Kasumi-1 (cell line): ENCODE results near the gene PTPRK.

ENCODE experiments used
- DNase-seq, 2 experiments: peaks; one replicate each; lab custom pipeline; 2025; lab: John Stamatoyannopoulos, UW

PTPRK gene

DNA sequence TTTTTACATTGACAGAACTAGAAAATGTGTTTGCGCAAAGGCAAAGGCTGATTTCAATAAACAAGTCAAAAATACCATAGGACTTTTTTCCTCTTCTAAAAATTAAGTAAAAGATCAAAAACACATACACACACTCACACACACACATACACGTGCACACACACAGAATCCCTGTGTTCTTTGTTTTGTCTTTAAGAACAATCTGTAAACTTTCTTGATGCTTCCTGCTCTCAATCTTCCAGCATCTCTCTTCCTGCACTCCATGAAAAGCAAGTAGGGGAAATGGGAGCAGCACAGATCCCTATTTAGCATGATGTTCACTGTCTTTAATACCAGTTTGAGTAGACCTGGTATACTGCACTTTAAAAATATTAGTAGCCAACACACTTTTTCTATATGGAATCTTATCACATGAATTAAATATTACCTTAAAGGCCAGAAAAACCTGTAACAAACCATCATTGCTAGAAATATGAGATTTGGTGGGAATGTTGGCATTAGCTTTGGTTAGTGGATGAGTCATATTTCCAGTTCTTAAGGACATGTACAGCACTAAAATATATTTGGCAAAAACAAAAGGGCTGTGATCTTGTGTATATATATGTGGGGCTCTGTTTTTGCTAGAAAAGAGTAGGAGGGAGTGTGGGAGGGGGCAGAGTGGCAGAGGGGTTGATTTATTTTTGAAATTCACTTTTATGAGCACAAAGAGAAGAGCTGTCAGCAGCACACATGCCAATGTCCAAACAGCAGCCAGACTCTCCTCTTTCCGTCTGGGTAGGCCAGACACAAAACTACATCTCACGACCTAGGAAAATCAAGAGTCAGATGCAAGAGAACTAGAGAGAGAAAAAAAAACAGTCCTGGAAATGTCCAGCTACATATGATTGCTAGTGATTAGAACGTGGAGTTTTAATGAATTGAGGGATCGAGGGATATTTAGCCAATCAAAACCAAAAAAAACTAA is 4.6 kb downstream of the PTPRK start:
- no peak for DNase-seq

- DNase-seq, result no peak
Observed at GRCh38 chr6:128513878-128514277, 6.5 kb downstream of the PTPRK start.

DNA sequence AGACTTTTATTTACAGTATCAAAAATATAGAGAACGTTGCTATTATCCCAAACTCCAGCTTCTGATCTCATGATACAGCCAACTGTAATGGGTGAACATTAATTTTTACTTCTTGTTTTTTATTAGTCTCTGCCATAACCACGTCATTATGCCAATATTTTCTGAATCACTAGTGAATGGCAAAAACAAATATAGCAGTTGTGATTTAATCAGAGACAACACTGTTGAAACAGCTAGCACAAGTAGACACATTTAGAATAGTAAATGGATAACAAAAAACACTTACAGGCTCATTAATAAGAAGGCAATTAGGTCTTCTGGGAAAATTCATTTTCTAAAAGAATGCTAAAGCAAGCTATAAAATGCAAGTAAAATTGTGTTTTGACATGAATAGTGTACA is 8.1 kb downstream of the PTPRK start:
- DNase-seq, result no peak

GRCh38 chr6:128511506-128511905 is 8.9 kb downstream of the PTPRK start:
- no peak for DNase-seq

GRCh38 chr6:128509709-128510108 is 10.7 kb downstream of the PTPRK start:
- DNase-seq, result no peak

DNA sequence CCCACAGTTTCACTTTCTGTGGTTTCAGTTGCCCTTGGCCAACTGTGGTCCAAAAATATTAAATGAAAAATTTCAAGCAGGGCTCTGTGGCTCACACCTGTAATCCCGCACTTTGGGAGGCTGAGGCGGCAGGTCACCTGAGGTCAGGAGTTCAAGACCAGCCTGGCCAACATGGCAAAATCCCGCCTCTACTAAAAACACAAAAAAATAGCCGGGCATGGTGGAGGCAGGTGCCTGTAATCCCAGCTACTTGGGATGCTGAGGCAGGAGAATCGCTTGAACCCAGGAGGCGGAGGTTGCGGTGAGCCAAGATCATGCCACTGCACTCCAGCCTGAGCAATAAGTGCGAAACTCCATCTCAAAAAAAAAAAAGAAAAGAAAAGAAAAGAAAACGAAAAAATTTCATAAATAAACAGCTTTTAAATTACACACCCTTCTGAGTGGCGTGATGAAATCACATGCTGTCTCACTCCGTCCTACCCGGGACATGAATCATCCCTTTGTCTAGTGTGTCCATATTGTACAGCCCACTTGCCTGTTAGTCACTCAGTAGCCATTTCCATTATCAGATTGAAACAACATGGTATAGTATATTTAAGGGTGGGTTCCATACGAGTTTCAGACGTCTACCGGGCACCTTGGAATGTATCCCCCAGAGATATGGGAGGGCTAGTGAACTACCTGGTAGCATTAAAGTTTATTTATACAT is 11.7 kb downstream of the PTPRK start:
- no peak for DNase-seq

GRCh38 chr6:128507337-128508310 is 12.8 kb downstream of the PTPRK start:
- no peak for DNase-seq

- no peak for DNase-seq
Observed at GRCh38 chr6:128505603-128506002, 14.8 kb downstream of the PTPRK start.

GRCh38 chr6:128504003-128504654 is 16.3 kb downstream of the PTPRK start:
- no peak for DNase-seq

GRCh38 chr6:128500749-128501600 is 19.4 kb downstream of the PTPRK start:
- no peak for DNase-seq

DNA sequence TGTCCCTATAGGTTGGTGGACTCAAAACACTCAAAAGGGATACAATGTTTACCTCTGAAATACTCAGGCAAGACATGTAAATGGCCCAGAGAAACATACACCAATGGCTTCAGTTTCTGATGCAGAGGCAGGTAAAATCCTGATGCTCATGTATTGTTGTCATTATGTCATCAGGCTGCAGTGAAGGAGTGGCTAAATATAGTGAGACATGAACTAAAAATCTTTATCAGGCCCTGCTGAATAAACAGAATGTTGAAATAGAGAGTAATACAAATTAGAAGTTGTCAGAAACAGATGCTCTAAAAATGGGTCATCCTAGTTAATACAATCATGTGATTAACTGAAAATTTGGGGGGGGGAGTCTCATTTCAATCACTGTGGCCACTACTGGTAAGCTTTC is 20.4 kb downstream of the PTPRK start:
- no peak for DNase-seq

DNA sequence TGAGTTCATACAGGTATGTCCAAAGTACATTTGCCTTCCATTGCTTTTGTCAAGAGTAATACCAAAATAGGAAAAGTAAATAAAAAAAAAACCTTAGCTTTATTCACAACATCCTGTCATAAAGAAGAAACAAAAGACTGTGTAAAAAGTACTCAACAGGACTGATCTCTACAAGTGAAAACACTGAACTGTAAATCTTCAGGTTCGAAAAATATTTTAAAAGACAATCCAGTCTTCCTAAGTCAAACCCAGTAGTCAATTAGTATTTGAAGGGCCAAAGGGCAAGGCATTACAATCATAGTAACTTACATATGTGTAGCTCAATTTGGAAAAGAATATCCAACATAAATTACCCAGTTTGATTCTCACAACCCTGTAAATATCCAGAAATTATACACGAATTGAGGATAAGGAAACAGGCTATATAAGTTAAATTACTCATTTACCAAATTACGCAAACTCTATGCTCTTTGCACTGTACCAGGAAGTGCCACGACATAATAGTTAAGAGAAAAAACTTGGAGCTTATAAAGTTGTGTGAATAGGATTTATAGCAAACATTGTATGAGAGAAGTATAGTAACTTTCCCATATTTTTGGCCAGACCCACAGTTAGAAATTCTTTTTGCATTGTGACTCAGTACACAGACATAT is 21.2 kb downstream of the PTPRK start:
- no peak for DNase-seq

GRCh38 chr6:128498234-128498633 is 22.2 kb downstream of the PTPRK start:
- no peak for DNase-seq

- DNase-seq, result no peak
Observed at GRCh38 chr6:128495536-128496333, 24.7 kb downstream of the PTPRK start.

- no peak for DNase-seq
Observed at GRCh38 chr6:128494440-128494839, 26.0 kb downstream of the PTPRK start.

DNA sequence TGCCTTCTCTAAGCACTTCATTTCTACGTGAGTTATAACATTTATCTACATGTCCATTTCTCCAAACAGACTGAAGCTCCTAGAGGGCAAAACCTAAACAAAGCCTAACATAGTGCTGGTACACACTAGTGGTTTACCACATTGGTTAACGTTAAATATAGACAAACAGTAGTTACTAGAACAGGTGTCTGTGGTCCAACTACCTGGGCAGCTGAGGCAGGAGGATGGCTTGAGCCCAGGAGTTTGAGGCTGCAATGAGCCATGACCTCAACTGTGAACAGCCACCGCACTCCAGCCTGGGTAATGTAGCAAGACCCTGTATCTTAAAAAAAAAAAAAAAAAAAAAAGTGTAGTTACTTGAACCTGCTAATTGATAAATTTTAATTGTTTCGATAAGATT is 26.5 kb downstream of the PTPRK start:
- no peak for DNase-seq

GRCh38 chr6:128492386-128492785 is 28.0 kb downstream of the PTPRK start:
- no peak for DNase-seq

DNA sequence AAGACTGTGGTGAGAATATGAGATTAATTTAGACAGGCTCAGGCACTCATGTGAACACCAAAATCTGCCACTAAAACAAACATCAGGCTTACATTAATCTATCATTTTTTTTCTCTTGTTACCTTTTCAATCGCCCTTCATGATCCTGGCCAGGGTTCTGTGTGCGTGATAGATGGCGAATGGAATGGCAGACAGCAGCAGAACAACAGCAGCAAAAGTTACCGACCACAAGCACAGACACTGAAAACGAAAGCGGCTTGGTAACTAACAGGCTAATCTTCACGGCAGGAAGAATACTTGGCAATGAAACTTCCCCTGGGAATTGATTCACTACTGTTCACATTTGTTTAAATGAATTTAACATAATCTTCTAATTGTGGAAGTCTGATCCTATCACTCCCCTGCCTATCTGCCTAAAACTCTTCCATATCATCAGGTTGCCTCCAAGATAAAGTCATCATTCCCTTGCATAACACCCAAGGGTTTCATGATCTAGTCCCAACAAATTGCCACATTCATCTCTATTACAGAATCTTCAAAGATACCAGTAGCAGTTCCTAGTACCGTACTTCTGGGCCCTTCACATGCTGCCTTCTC is 28.7 kb downstream of the PTPRK start:
- no peak for DNase-seq

- no peak for DNase-seq
Observed at GRCh38 chr6:128491100-128491581, 29.3 kb downstream of the PTPRK start.
